HG02678 (cell line): Measurements from ENCODE around the gene CREBL2.
A peak's percentile ranks its signal among the peaks of the same experiment; 100 is the strongest.
"Not testable (repeated sequence)": the region's sequence is repeated elsewhere in the genome, so short reads cannot be mapped to it uniquely, and the experiment has no call there.

Experiments used
- ATAC-seq: cut with Tn5 transposase; IDR thresholded peaks from one replicate; pipeline ENCODE4 v1.9.1; 2021; ENCODE audit warnings: mild to moderate bottlenecking, moderate library complexity; ENCODE audit not compliant: unreplicated experiment

The CREBL2 gene

DNA sequence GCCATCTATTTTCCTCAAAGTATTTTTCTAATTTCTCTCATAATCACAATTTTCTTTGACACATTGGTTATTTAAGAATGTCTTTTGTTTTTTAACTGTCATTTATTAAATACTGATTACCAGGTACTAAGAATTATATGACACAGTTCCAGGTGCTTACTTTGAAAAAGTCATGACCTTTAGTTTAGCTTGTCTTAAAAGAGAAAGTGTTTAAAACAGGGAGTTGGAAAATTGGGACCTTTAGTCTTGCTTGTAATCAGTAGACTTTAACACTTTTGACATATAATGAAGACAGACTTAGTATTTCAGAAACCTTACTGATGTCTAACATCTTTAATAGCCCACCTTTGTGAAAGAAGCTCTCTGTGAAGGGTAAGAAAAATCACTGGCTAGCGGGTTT is 19.2 kb downstream of the CREBL2 start:
- no peak for ATAC-seq

DNA sequence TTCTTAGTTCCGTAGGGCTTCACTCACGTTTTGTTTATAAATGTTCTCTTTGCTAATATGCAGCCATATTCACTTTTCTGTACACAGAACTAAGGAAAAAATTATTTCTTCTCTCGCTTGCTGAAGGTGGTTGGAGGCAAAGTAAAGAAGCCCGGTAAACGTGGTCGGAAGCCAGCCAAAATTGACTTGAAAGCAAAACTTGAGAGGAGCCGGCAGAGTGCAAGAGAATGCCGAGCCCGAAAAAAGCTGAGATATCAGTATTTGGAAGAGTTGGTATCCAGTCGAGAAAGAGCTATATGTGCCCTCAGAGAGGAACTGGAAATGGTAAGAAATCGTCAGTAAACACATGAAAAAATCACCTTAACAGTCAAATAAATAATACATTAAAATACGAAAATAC is 24.0 kb downstream of the CREBL2 start:
- ATAC-seq = no peak

DNA sequence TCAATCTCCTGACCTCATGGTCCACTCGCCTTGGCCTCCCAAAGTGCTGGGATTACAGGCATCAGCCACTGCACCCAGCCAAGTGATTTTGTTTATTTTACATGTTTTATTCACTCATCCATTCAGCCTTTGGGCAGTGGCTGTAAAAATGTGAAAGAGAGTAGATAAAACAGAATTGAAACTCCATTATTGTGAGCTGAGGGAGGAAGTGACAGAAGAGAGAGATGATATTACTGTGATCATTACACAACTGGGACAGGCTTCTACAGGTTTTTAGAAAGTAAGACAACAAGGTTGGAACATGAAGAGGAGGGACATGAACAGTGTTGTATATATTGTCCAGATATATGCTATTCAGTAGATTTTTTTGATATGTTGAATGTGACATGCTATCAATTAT is 25.0 kb downstream of the CREBL2 start:
- peak; percentile 51 for ATAC-seq

DNA sequence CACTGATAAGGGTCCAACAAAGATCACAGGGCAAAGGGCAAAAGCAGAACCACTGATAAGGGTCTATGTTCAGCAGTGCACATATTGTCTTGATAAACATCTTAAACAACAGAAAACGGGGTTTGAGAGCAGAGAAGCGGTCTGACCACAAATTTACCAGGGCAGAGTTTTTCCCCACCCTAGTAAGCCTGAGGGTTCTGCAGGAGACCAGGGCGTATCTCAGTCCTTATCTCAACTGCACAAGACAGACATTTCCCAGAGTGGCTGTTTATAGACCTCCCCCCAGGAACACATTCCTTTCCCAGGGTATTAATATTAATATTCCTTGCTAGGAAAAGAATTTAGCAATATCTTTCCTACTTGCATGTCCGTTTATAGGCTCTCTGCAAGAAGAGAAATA is 28.3 kb downstream of the CREBL2 start:
- ATAC-seq = not testable (repeated sequence)

DNA sequence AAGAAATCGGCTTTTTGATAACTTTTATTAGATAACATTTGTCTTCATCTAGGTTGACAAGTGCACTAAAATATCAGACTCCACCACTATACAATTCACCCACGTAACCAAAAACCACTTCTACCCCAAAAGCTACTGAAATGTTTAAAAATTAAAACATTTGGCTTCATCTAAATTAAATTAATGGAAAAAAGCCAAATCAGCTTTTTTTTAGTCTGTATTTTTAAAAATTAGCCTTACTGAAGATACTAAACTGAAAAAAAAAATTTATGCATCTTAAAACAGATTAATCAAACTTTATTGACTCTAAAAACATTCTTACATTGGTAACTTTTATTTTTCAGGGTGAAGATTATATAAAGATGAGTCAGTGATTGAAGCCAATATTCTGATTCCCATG is 30.0 kb downstream of the CREBL2 start:
- no peak for ATAC-seq

DNA sequence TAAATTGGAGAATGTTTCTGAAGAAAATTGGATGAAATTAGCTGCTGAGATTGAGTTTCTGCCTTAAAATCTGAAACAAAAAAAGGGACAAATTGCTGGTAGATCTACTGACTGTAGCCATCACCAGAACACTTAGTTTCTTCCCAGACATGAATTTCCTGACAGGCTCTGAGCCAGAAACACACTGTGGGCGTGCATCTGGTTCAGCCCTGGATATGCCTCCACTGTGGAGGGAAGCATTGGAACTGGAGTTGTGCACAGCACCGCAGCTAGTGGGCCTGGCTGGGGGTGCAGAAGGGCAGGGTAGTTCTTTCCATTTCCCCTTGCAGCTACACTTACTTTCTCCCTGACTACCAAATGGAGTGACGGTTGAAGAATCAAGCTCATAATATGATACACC is 31.2 kb downstream of the CREBL2 start:
- no peak for ATAC-seq

DNA sequence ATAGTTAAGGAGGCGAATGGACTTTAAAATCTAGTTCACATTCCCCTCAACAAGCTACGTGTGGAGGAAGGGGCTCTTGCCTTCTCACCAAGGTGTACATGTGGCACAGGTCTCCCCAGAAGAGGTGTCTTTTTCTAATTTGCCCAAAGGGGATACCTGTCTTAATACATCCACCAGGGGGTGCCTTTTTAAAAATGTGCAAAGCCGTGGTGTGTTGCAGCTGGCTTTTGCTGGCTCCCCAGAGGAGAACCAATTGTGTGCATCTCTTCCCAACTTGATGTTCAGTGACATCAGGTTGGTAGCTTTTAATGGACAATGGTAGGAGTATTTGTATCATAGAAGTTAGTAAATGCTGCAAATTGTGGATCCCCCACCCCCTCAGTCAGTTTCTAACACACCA is 33.8 kb downstream of the CREBL2 start:
- peak; percentile 65 for ATAC-seq

DNA sequence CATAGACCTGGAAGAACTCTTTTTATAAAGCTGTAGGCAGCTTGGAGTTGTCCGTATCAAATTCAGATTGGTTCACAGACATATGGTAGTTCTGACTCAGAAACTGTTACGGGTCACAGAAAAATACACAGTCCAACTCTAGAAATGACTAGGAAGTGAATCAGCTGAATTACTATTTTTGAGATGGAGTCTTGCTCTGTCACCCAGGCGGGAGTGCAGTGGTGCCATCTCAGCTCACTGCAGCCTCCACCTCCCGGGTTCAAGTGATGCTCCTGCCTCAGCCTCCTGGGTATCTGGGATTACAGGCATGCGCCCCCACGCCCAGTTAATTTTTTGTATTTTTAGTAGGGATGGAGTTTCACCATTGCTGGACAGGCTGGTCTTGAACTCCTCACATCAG is 34.3 kb downstream of the CREBL2 start:
- ATAC-seq = peak; percentile 63

DNA sequence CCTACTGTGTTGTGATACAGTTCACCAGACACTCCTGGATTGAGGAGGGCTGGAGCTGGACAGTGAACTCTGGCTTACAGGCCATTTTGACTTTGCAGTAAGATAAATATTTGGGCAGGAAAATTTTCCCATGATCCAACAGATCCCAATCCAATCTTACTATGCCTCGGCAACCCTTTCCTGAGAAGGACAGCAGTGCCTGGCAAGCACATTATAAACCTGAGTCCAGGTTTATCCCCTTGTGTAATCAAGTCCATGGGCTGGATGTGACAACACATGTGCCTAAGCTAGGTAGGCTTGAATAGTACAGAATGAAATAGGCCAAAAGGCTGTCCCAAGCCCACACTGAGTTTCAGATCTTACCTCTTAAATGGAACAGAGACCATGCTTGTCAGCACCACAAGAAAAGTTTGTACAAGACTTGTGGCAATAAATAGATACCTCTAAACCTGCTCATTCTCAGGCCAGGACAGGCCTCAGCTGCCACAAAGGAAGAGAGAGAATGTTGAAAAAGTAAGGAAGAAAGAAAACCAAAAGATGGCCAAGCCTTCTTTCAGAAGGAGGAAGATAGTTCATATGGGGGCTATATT is 34.9 kb downstream of the CREBL2 start:
- no peak for ATAC-seq

DNA sequence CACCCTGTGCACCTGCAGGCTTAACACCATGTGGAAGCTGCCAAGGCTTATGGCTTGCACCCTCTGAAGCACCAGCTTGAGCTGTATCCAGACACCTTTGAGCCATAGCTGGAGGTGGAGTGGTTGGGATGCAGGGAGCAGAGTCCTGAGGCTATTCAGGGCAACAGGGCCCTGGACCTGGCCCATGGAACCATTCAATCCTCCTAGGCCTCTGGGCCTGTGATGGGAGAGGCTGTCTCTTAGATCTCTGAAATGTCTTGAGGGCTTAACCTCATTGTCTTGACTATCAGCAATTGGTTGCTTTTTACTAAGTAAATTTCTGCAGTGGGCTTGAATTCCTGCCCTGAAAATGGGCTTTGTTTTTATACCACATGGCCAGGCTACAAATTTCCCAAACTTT is 36.6 kb downstream of the CREBL2 start:
- ATAC-seq = no peak

DNA sequence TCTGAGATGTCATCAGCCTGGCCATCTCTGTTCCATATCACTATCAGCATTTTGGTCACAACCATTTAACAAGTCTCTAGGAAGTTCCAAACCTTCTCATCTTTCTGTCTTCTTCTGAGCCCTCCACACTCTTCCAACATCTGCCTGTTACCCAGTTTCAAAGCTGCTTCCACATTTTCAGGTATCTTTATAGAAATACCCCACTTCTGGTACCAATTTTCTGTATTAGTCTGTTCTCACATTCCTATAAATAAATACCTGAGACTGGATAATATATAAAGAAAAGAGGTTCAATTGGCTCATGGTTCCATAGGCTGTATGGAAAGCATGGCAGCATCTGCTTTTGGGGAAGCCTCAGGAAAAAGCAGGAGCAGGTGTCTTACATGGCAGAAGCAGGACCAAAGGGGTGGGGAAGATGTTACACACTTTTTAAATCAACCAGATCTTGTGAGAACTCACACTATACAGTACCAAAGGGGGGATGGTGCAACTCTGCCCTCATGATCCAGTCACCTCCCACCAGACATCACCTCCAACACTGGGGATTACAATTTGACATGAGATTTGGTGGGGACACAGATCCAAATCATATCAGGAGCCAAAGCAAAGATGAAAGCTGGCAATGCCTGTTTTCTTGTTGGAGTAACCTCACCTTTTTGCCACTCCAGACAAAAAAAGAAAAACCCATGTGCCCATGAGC is 37.4 kb downstream of the CREBL2 start:
- no peak for ATAC-seq

DNA sequence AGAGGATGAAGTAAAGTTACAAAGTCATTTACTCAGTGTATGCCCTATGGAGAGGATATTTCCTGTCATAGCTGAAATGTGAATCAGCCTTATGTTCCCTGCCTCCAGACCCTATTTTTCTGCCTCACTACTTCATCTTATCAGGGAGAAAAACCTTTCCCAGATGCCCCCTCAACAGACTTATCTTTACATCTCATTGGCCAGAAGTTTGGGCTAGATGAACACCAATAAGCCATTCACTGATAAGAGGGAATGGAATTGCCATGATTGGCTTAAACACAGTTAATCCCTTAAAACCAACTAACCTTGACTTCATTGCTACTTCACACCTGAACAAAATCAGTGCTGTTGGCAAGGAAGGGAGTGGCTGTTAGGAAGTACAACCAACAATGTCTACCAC is 40.1 kb downstream of the CREBL2 start:
- no peak for ATAC-seq

DNA sequence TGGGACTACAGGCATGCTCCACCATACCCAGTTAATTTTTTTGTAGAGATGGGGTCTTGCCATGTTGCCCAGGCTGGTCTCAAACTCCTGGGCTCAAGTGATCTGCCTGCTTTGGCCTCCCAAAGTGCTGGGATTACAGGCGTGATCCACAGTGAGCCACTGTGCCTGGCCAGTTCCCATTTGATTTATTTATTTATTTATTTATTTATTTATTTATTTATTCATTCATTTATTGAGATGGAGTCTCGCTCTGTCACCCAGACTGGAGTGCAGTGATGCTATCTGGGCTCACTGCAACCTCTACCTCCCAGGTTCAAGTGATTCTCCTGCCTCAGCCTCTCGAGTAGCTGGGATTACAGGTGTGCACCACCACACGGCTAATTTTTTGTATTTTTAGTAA is 41.0 kb downstream of the CREBL2 start:
- ATAC-seq = not testable (repeated sequence)

DNA sequence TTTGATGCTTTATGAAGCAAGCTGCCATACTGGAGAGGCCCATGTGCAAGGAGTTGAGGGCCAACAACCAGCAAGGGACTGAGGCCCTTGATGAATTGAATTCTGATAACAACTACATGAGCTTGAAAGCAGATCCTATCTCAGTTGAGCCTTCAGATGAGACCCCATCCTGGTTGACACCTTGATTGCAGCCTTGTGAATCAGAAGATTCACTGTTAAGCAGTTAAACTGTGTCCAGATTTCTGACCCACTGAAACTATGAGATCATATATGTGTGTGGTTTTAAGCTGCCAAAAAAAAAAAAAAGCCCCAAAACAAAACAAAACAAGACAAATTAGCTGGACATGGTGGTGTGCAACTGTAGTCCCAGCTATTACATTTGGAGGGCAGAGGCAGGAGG is 42.2 kb downstream of the CREBL2 start:
- no peak for ATAC-seq

DNA sequence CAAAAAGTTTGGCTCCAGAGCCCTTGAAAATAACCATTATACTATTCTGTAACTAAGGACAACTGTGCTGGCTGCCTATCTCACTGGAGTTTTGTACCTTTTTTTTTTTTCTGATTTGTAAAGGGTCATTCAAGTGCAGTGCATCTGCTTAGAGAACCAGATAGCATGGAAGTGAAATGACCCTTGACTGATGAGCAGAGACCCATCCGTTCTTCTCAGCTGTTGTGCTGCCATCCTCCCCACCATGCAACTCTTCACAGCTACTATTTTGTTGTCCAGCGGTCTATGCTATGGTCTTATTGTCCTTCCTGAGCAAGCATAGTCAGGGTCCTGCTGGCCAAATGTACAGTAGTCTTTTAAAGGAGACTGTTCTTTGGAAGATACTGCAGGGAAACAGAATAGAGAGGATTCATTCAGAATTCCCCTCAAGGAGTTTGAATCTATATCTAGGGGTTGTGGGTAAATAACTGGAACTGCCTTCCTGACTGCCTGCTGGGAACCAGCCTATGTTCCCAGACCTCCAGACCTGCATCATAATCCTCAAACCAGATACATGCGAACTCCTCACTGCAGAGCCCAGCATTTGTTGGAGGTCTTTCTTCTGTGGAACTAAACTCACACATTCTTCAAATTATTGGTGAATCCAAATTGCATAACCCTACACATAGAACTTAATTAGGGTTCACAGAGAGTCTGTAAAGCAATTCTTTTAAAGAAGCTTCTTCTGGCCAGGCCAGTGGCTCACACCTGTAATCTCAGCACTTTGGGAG is 43.2 kb downstream of the CREBL2 start:
- no peak for ATAC-seq

DNA sequence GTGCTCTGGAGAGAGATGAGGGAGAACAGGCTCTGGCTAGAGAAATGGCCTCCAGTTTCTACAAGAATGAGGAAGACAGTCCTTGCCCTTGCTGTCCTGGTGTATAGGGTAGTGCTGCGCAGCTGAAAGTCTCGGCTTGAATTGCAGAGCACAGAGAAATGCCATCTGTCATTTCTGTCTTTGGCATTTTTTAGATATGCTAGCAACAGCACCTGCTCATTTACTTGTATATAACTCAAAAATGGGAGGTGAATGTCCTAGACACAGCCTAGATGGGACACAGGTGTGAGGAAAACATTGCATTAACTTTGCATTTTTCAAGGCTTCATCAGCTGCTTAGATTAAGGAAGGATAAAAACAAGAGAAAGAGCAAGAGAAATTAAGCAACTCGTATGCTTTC is 48.5 kb downstream of the CREBL2 start:
- ATAC-seq = no peak

DNA sequence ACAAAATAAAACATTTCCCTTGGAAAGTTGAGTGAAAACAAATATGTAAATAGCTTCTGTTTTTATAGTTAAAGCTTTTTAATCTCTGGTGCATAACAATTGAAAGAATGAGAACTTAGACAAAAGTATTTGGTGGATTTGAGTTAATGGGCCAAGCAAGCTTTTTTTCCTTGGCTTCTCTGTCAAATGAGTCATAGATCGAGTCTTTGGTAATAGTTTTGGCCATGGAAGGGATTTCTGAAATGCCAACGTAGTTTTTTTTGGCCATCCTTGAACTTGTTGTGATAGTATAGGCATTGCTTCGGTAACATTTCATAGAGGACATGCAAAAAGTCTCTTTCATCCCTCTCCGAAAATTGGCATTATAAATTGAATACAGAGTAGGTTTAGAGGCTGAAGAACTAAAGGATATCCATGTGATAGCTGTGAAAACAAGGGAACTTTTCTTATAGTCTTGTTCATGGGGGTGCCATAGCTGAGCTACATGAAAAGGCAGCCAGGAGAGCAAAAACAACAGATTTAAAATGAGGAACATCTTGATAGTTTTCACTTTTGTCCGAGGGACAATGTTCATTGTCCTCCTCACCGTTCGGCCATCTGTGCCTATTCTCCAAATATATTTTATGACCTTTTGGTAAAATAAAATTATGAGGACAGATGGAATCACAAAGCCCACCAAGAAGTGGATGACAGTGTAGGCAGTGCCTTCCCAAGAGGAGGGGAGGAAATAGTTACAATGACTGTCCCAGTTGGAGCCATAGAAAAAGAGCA is 49.6 kb downstream of the CREBL2 start:
- ATAC-seq = no peak

DNA sequence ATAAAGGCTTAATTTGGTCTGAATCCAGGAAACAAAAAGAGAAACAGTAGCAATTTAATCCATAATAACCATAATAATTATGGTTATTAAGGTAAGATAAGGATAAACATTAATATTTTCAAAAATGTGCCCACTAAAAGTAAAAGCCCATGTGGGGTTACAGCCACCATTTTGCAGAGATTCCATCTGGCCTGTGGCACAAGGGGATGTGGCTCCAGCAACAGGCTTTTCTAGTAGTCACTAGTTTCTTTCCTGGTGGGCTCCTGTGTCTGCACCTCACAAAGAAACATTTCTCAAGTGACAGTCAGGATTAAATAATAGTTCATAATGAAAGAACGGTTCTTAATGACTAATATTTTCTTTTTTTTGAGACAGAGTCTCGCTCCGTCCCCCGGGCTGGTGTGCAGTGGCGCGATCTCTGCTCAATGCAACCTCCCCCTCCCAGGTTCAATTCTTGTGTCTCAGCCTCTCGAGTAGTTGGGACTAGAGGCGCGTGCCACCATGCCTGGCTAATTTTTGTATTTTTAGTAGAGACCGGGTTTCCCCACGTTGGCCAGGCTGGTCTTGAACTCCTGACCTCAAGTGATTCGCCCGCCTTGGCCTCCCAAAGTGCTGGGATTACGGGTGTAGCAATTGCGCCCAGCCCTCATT is 52.1 kb downstream of the CREBL2 start:
- ATAC-seq = no peak

DNA sequence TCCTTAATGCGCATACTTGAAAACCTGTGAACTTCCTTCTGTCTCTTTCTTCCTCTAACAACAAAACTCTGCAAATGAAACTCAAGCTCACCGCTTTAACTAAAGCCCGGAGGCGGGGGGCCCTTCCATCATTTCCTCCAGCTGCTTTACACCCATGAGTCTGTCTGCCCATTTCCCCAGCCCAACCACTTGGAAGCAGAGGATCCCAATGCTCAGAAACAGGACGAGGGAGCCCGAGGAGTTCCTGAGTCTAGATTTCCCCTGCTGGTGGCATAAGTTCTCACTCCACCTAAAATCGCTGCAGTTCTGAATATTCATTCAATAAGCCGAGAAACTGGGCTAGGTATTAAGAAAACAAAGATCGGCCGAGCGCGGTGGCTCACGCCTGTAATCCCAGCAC is 53.5 kb downstream of the CREBL2 start:
- ATAC-seq = no peak

DNA sequence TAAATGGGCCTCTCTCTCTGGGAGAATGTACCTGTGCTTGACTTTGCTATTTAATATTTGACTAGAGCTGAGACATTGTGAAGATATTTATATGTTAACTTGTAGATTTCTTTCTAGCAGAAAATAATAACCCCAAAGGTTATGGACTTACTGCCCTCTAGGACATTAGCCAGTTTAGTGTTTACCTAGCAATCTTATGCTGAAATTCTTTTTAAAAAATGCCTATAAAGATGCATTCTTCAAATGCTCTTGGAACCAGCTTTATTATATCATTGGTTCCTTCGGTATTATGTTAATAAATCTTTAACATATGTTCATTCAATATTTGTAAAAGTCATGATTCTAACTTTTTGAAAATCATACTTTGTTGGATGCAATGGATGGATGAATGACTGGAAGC is 56.3 kb downstream of the CREBL2 start:
- ATAC-seq = no peak

DNA sequence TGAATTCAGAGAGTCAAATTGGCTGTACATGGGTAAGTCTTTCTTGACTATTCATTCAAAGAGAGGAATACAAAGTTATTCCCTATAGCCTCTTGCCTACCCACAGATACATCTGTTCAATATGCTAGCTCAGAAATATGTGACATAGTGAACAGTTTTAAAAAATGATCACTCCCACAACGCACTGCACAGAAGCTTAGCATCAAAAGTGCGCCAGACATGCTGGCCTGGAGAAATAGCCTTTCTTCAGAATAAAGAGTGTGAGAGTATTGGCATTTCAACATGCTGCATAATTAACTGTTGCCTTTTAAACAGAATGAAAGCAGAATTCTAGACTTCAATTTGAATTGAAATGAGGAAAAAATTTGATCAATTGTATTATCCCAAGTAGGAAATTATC is 57.3 kb downstream of the CREBL2 start:
- no peak for ATAC-seq
